MM.1S (cell line): ENCODE data around the gene BTBD1.

Experiments used
- DNase-seq: peaks from one replicate; pipeline ENCODE4 v3.0.0-alpha.2; 2015
- H2AFZ ChIP-seq: fragments of 300-600 bp; sonication (generic); 2 replicates; pipeline ENCODE4 v1.6.0; 2016; ENCODE audit warnings: antibody characterized with exemption, low read length
- H3F3A ChIP-seq: fragments of 300-600 bp; sonication (generic); 2 replicates; pipeline ENCODE4 v1.6.1; 2016; ENCODE audit warnings: mild to moderate bottlenecking, antibody characterized with exemption, low read length, moderate library complexity, mixed read lengths; ENCODE audit not compliant: insufficient read depth
- H3K27ac ChIP-seq: fragments of 300-600 bp; sonication (generic); 2 replicates; pipeline ENCODE4 v1.5.1; 2016; ENCODE audit warnings: mild to moderate bottlenecking, low read length
- H3K27me3 ChIP-seq: fragments of 300-600 bp; sonication (generic); replicated peaks from 2 replicates; pipeline ENCODE4 v1.6.0; 2016; ENCODE audit warnings: low read length; ENCODE audit not compliant: insufficient read depth
- H3K36me3 ChIP-seq: fragments of 300-600 bp; sonication (generic); replicated peaks from 2 replicates; pipeline ENCODE4 v1.6.1; 2016; ENCODE audit warnings: mild to moderate bottlenecking, low read length, mixed read lengths; ENCODE audit not compliant: insufficient read depth
- H3K4me1 ChIP-seq: fragments of 300-600 bp; sonication (generic); 2 replicates; pipeline ENCODE4 v1.6.1; 2016; ENCODE audit warnings: low read length, mixed read lengths
- H3K4me2 ChIP-seq: fragments of 300-600 bp; sonication (generic); 2 replicates; pipeline ENCODE4 v1.6.0; 2016; ENCODE audit warnings: low read depth, low read length
- H3K4me3 ChIP-seq: fragments of 300-600 bp; sonication (generic); 2 replicates; pipeline ENCODE4 v1.5.1; 2016; ENCODE audit warnings: low read length, mixed read lengths
- H3K79me2 ChIP-seq: fragments of 300-600 bp; sonication (generic); 2 replicates; pipeline ENCODE4 v1.6.1; 2016; ENCODE audit warnings: mixed run types, low read length, mixed read lengths
- H3K9ac ChIP-seq: fragments of 300-600 bp; sonication (generic); 2 replicates; pipeline ENCODE4 v1.6.1; 2016; ENCODE audit warnings: low read length, mixed read lengths
- H3K9me2 ChIP-seq: fragments of 300-600 bp; sonication (generic); replicated peaks from 2 replicates; pipeline ENCODE4 v1.6.1; 2016; ENCODE audit warnings: mild to moderate bottlenecking, low read length, mixed read lengths; ENCODE audit not compliant: insufficient read depth
- H3K9me3 ChIP-seq: fragments of 300-600 bp; sonication (generic); replicated peaks from 2 replicates; pipeline ENCODE4 v1.6.1; 2016; ENCODE audit warnings: mild to moderate bottlenecking, low read length, mixed read lengths; ENCODE audit not compliant: insufficient read depth
- H4K20me1 ChIP-seq: fragments of 300-600 bp; sonication (generic); 2 replicates; pipeline ENCODE4 v1.6.1; 2016; ENCODE audit warnings: mild to moderate bottlenecking, low read length, moderate library complexity, mixed read lengths; ENCODE audit not compliant: insufficient read depth
- EZH2 ChIP-seq: fragments of 300-600 bp; sonication (generic); optimal IDR thresholded peaks from 2 replicates; pipeline ENCODE3; 2017; ENCODE audit warnings: low read depth, mild to moderate bottlenecking, antibody characterized with exemption, low read length, mixed read lengths
- EZH2phosphoT487 ChIP-seq: fragments of 300-600 bp; sonication (generic); IDR thresholded peaks from 2 replicates; pipeline ENCODE4 v1.6.1; 2018; ENCODE audit warnings: antibody characterized with exemption, low read length
- TF ChIP-seq, protein P1 (sequence below): fragments of 300-600 bp; sonication (generic); IDR thresholded peaks from 2 replicates; pipeline ENCODE4 v1.5.1; 2016; ENCODE audit warnings: antibody characterized with exemption, low read length, mixed read lengths

Gene BTBD1

DNA sequence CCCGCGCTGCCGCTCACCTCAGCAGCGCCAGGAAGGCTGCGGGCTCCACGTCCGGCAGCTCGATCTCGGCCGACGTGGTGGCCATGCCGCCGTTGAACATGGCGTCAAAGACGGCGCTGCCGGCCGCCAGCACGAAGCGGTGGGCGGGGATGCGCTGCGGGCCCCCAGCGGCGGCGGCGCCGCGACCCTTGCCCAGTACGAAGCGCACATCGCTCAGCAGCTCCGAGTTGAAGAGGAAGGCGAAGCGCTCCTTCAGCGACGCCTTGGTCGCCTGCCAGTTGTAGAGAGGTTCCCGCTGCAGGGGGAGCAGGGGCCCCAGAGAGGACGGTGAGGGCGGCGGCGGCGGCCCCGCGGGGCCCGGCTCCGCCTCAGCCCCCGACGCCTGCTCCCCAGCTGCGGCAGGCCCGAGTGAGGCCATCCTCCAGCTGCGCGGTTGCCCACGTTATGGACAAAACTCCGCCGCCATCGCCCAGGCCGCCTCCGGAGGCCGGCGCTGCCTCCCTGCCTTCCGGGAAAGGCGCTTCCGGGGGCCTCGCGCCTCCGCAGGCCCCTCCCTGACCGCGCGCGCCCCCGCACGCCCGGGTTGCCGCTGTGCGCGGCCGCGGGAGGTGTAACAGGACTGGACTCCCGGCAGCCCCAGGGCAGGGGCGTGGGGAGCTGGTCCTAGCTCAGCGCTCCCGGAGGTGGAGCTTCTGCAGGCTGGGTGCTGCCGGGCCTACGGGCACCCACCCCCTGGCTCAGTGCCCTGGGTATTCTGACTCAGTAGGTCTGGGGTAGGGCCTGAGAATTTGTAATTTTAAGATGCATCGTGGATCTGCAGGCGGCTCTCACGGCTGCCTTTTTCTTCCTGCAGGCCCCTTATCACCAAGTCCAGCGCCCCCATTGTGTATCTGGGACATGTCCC, at the start of gene BTBD1:
Gene BTBD1, minus strand, starts transcription at position 519 of the 904 bp plus-strand sequence. Its CDS starts 101 bp downstream, at position 418.
- Histone ChIP-seq H3K79me2 (peaks cover 50% of the 10 kb centered on the region), H3K9ac (peak within 1 kb of the TSS; percentile 88)
- TF ChIP-seq EZH2phosphoT487, result no peak
- TF ChIP-seq, protein P1, sequence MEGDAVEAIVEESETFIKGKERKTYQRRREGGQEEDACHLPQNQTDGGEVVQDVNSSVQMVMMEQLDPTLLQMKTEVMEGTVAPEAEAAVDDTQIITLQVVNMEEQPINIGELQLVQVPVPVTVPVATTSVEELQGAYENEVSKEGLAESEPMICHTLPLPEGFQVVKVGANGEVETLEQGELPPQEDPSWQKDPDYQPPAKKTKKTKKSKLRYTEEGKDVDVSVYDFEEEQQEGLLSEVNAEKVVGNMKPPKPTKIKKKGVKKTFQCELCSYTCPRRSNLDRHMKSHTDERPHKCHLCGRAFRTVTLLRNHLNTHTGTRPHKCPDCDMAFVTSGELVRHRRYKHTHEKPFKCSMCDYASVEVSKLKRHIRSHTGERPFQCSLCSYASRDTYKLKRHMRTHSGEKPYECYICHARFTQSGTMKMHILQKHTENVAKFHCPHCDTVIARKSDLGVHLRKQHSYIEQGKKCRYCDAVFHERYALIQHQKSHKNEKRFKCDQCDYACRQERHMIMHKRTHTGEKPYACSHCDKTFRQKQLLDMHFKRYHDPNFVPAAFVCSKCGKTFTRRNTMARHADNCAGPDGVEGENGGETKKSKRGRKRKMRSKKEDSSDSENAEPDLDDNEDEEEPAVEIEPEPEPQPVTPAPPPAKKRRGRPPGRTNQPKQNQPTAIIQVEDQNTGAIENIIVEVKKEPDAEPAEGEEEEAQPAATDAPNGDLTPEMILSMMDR, result 0 out of 2 replicates have a peak, but pooled peaks have one; percentile 7

DNA sequence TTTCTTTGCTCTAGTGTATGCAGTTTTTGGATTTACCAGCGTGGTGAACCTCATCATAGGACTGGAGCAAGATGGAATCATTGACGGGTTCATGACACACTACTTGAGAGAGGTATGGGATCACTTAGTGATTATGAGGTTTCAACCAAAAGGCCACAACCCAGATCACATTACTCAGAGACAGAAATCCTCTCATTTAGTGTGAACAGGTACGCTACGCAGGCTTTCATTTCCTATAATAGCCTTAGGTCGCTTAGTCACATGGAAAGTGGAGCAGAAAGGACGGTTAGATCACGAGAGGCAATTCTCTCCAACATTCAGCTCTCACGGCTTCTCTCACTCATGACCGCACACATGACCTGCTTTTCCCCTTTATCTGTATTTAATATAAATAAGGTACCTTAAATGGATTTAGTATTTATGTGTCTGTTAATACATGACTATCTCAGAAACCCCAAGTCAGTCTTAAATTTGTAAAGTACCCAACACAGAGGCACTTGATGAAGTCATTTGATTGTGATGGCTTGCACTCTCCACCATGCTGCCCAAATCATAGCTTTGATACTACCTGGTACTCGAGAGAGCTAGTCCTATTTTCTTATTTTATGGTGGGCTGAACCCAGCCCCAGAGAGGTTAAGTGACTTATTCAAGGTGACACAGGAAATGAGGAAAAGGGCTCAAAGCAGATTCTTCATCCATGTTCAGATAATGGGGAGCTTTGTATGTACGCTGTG, 48.9 kb upstream of the BTBD1 start:
- Histone ChIP-seq H4K20me1 (no peaks in the 10 kb centered on the region), H3F3A (no peaks in the 10 kb centered on the region), H3K27ac (no peak overlapping the region), H3K4me1 (no peaks in the 10 kb centered on the region), H3K4me2 (no peak overlapping the region), H3K36me3 (no peaks in the 10 kb centered on the region), H3K9ac (no peak overlapping the region), H3K9me3 (no peaks in the 10 kb centered on the region), H3K9me2 (no peaks in the 10 kb centered on the region), H3K27me3 (no peaks in the 10 kb centered on the region), H2AFZ (no peak overlapping the region), H3K4me3 (no peak overlapping the region), H3K79me2 (no peaks in the 10 kb centered on the region)
- no peak for DNase-seq
- TF ChIP-seq EZH2phosphoT487 (no peak), EZH2 (no peak)
- TF ChIP-seq, protein P1, result no peak

More for the DNA sequence above, at the start of gene BTBD1:
- DNase-seq, result peak; percentile 93
- peak within 1 kb of the TSS; percentile 82 for H3K4me2 ChIP-seq
- H3K4me1 ChIP-seq, result peaks cover 22% of the 10 kb centered on the region
- no peaks in the 10 kb centered on the region for H3K9me3 ChIP-seq
- peak within 1 kb of the TSS; percentile 70 for H3K4me3 ChIP-seq
- no peaks in the 10 kb centered on the region for H3K9me2 ChIP-seq
- peak within 1 kb of the TSS; percentile 59 for H3K27ac ChIP-seq
- no peaks in the 10 kb centered on the region for H3K27me3 ChIP-seq
- peak within 1 kb of the TSS; percentile 88 for H2AFZ ChIP-seq
- H4K20me1 ChIP-seq, result peaks cover 10% of the 10 kb centered on the region; the same call in 1 of the 2 replicates
- H3K36me3 ChIP-seq, result no peaks in the 10 kb centered on the region
- H3F3A ChIP-seq, result peaks cover 8% of the 10 kb centered on the region; the same call in 1 of the 2 replicates

DNA sequence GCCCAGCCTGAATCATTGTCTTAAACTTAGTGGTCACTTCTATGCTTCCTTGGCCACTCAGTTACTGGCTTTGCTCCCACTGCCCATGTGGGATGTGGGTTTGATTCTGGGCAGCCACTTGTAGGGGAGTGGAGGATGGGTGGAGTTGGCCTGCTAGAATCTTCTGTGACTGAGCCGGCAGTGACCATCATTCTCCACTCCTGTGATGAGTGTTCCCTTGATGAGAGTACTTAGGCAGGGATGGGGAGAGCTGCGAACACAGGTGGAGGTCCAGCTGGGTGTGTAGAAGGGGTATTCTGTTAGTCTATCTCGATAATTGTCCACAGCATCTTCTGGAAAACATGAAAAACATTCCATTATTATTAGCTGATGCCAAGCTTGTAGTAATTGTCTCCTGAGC, 48.4 kb upstream of the BTBD1 start:
- H3F3A ChIP-seq, result no peaks in the 10 kb centered on the region
- no peaks in the 10 kb centered on the region for H3K9me2 ChIP-seq
- no peak overlapping the region for H3K4me3 ChIP-seq
- H3K4me2 ChIP-seq, result no peak overlapping the region
- no peaks in the 10 kb centered on the region for H3K27me3 ChIP-seq
- H4K20me1 ChIP-seq, result no peaks in the 10 kb centered on the region
- no peaks in the 10 kb centered on the region for H3K9me3 ChIP-seq
- no peaks in the 10 kb centered on the region for H3K36me3 ChIP-seq
- no peak overlapping the region for H3K9ac ChIP-seq
- no peak overlapping the region for H2AFZ ChIP-seq
- H3K79me2 ChIP-seq, result no peaks in the 10 kb centered on the region
- no peaks in the 10 kb centered on the region for H3K4me1 ChIP-seq
- no peak for DNase-seq
- no peak for TF ChIP-seq EZH2phosphoT487
- TF ChIP-seq, protein P1, result no peak
- TF ChIP-seq EZH2, result no peak
- no peak overlapping the region for H3K27ac ChIP-seq
